Glutamatergic neuron (in vitro differentiated cells): ENCODE data around the gene LUM. TPM values are rescaled to one million over a fixed set of nuclear protein-coding genes. Genes with fewer than 3 reads are reported as not detected.

Experiments used
- DNase-seq: peaks from one replicate; pipeline ENCODE4 v3.0.0; 2022
- H3K27ac Mint-ChIP-seq: one replicate; pipeline ENCODE4 v1.8.0; 2020; ENCODE audit warnings: mild to moderate bottlenecking, mixed read lengths, inconsistent platforms; ENCODE audit not compliant: unreplicated experiment
- H3K27me3 Mint-ChIP-seq: one replicate; pipeline ENCODE4 v1.8.0; 2020; ENCODE audit warnings: mild to moderate bottlenecking, moderate library complexity, mixed read lengths, inconsistent platforms; ENCODE audit not compliant: unreplicated experiment
- H3K36me3 Mint-ChIP-seq: one replicate; pipeline ENCODE4 v1.8.0; 2020; ENCODE audit warnings: mild to moderate bottlenecking, mixed read lengths, inconsistent platforms; ENCODE audit not compliant: unreplicated experiment
- H3K4me1 Mint-ChIP-seq: one replicate; pipeline ENCODE4 v1.8.0; 2020; ENCODE audit warnings: mild to moderate bottlenecking, low read depth, mixed read lengths, inconsistent platforms; ENCODE audit not compliant: unreplicated experiment
- H3K4me3 Mint-ChIP-seq: one replicate; pipeline ENCODE4 v1.8.0; 2020; ENCODE audit warnings: mild to moderate bottlenecking, mixed read lengths, inconsistent platforms; ENCODE audit not compliant: unreplicated experiment
- H3K9me3 Mint-ChIP-seq: one replicate; pipeline ENCODE4 v1.8.0; 2020; ENCODE audit warnings: mild to moderate bottlenecking, moderate library complexity, mixed read lengths, inconsistent platforms; ENCODE audit not compliant: unreplicated experiment
- total RNA-seq: library from RNA; stranded (reverse); fragmentation: NEBNext Ultra II Directional; extraction: Animal tissue kit (Norgen Biotek cat#: 25700); gene quantifications from one replicate; pipeline ENCODE4 v1.2.1, GENCODE V29; 2021; ENCODE audit not compliant: unreplicated experiment
- TF ChIP-seq, protein P1 (sequence below): fragments of 200-600 bp; sonication (generic); IDR thresholded peaks from one replicate; pipeline ENCODE4 v1.5.0; 2021; ENCODE audit not compliant: partially characterized antibody, unreplicated experiment

LUM gene
- total RNA-seq, 1 donor from 2014 or later: not detected

DNA sequence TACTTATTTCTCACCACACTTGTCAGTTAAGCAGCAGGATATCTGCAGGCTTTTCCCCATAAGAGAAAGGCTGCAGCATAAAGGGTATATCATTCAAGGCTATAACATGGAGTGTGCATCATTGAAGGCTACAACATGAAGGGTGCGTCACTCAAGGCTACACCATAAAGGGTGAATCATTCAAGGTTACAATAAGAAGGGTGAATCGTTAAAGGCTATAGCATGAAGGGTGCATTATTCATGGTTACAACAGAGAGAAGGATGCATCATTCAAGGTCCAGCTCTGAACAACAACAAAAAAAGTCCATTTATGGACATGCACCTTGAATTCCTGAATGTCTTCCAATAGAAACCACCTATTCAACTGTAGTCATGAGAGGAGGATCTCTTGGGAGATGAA, 32.8 kb upstream of the LUM start:
- TF ChIP-seq, protein P1, sequence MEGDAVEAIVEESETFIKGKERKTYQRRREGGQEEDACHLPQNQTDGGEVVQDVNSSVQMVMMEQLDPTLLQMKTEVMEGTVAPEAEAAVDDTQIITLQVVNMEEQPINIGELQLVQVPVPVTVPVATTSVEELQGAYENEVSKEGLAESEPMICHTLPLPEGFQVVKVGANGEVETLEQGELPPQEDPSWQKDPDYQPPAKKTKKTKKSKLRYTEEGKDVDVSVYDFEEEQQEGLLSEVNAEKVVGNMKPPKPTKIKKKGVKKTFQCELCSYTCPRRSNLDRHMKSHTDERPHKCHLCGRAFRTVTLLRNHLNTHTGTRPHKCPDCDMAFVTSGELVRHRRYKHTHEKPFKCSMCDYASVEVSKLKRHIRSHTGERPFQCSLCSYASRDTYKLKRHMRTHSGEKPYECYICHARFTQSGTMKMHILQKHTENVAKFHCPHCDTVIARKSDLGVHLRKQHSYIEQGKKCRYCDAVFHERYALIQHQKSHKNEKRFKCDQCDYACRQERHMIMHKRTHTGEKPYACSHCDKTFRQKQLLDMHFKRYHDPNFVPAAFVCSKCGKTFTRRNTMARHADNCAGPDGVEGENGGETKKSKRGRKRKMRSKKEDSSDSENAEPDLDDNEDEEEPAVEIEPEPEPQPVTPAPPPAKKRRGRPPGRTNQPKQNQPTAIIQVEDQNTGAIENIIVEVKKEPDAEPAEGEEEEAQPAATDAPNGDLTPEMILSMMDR: no peak
- Mint-ChIP-seq H3K36me3 (no peaks in the 10 kb centered on the region), H3K27me3 (peaks cover 3% of the 10 kb centered on the region), H3K4me1 (no peaks in the 10 kb centered on the region), H3K9me3 (no peaks in the 10 kb centered on the region), H3K4me3 (no peak overlapping the region), H3K27ac (no peak overlapping the region)
- no peak for DNase-seq

DNA sequence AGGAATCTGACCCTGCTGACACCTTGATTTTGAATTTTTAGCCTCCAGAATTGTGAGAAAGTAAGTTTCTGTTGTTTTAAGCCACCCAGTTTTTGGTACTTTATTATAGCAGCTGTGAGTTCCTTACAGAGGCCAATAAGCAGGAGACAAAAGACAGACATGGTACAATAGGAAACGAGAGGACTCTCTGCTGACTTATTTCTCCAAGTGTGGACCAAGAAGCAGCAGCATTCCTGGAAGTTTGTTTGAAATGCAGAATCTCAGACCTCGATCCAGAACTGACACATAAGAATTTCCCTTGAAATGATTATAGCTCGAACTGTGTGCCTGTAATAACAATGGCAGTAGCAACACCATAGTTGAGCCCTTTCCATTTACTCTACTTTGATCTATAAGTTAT, 31.9 kb upstream of the LUM start:
- Mint-ChIP-seq H3K36me3 (no peaks in the 10 kb centered on the region), H3K27me3 (peaks cover 3% of the 10 kb centered on the region), H3K4me3 (no peak overlapping the region), H3K27ac (no peak overlapping the region), H3K9me3 (no peaks in the 10 kb centered on the region), H3K4me1 (no peaks in the 10 kb centered on the region)
- TF ChIP-seq, protein P1: no peak
- no peak for DNase-seq

DNA sequence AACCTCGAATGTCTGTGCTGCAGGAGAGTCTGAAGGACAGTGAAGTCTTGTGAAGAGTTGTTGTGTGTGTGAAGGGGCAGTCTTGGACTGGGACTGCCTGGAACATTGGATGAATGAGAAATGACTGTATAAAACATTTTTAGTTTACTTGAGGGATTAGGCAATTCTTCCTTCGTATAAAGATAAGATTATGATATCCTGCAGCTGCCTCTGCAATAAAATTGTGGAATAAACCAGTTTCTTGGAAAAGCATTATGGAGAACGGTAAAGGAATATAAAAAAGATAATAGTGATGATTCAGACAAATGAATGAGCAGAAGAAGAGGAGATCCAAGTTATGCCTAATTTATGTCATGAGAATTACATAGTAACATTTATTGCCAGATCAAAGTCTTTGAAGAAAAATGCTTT, 30.9 kb upstream of the LUM start:
- no peak overlapping the region for H3K27ac Mint-ChIP-seq
- no peak for DNase-seq
- H3K4me3 Mint-ChIP-seq: no peak overlapping the region
- peaks cover 3% of the 10 kb centered on the region for H3K27me3 Mint-ChIP-seq
- no peaks in the 10 kb centered on the region for H3K9me3 Mint-ChIP-seq
- no peaks in the 10 kb centered on the region for H3K4me1 Mint-ChIP-seq
- H3K36me3 Mint-ChIP-seq: no peaks in the 10 kb centered on the region
- TF ChIP-seq, protein P1: no peak

DNA sequence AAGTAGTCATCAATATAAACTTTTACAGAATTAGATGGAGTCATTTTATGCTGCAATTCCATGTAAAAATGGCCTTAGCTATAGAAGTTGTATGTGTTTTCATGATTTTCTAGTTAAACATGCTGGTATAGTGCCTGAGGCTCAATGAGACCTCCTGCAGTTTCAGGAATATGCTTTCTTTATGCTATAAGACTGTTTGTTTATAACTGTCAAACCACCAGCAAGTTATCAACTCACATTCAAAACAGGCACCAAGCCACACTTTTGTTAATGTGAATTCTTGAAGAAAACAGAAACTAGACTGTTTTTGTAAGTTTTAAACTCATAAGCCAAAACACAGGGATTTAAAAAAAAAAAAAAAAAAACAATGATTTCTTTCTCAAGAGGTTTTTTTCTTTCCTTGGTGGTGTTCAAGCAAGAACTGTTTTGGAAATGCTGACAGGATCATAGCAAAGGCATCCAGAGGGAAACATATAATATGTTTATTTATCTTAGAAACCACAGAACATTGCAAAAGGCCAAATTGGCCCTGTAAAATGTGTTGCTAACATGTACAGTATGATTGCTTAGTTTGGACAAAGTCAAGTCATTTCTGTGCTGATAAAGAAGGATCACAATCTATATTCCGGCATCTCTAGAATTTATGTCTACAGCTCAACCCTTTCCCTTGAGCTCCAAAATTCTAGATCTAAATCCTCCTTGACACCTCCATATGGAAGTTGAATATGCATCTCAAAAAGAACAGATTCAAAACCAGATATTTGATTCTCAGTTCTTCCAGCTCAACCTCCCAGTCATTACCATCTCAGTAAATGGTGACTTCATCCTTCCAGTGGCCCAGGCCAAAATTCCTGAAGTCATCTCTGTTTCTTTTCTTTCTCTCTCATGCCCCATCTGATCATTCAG, 29.0 kb upstream of the LUM start:
- no peak overlapping the region for H3K27ac Mint-ChIP-seq
- TF ChIP-seq, protein P1: no peak
- no peak overlapping the region for H3K4me3 Mint-ChIP-seq
- no peak for DNase-seq
- no peaks in the 10 kb centered on the region for H3K36me3 Mint-ChIP-seq
- no peaks in the 10 kb centered on the region for H3K4me1 Mint-ChIP-seq
- H3K9me3 Mint-ChIP-seq: no peaks in the 10 kb centered on the region
- H3K27me3 Mint-ChIP-seq: peaks cover 3% of the 10 kb centered on the region

DNA sequence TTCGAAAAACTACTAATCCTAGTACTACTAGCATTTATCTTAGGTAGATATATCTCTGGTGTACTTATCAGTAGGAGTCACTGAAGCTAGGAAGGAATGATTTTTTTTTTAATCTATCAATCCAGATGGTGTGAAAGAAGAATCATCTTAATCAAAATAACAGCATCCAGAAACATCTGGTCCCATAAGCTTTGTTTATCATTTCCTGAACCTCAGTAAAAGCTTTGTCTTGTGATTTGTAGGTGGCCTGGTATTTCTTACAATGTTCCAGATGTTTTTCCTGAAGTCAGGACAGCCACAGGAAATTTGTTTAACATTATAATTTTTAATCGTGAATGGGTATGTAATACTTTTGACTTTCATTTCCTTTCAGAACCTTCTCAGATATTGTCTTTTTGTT, 28.0 kb upstream of the LUM start:
- Mint-ChIP-seq H3K4me1 (no peaks in the 10 kb centered on the region), H3K9me3 (no peaks in the 10 kb centered on the region), H3K36me3 (no peaks in the 10 kb centered on the region), H3K27me3 (peaks cover 3% of the 10 kb centered on the region), H3K27ac (no peak overlapping the region), H3K4me3 (no peak overlapping the region)
- DNase-seq: no peak
- TF ChIP-seq, protein P1: no peak
